GM19023 (cell line): Measurements from ENCODE around the gene MTOR.
"Not testable (repeated sequence)": the region's sequence is repeated elsewhere in the genome, so short reads cannot be mapped to it uniquely, and the experiment has no call there.

ENCODE experiments used
- ATAC-seq: cut with Tn5 transposase; IDR thresholded peaks from one replicate; pipeline ENCODE4 v1.9.1; 2021; ENCODE audit warnings: mild to moderate bottlenecking, moderate library complexity; ENCODE audit not compliant: unreplicated experiment

The MTOR gene

DNA sequence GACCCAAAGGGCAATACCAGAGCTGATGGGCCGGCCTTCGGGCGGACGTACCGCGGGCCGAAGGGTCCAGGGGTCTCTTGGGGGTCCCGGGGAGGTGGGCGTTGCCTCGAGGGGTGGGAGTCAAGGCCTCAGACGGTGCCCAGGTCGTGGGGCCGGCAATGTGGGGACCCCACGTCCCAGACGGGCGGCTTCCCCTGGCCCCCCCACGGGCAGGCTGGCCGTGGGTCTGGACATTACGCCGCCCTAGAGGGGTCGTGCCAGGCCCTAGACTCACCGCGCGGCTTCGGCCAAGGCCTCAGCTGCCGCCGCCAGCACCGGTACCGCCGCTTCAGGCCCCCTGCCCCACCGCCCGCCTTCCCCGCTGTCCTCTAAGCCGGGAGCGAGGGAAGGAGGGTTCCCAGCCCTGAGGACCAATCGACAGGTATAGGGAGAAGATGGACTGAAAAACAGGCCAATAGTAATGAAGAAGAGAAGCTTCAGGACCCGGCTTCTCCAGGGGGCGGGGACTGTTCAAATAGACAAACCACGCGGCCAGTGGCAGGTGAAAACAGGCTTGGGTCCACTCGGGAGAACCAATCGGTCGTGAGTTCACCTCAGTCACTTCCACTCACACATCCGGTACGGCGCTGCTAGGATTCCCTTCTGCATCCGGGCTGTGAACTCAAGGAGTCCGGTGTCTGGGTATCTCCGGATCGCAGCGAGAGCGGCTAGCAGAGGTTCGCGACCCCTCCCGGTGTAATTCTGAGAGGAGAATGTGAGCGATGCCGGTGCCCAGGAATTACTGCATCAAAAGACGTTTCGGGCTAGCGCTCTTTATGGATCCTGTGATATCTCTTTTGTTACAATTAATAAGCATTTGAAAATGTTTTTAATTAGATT lies at the start of gene MTOR:
Gene MTOR, minus strand, starts transcription at position 381 of the 879 bp plus-strand sequence. CDS start 3,142 bp downstream, outside the sequence.
- peak; percentile 99 for ATAC-seq

- ATAC-seq = no peak
These were observed 47.0 kb upstream of the MTOR start for GRCh38 chr1:11309385-11309784.

GRCh38 chr1:11308699-11309224 lies 46.4 kb upstream of the MTOR start:
- ATAC-seq = no peak

DNA sequence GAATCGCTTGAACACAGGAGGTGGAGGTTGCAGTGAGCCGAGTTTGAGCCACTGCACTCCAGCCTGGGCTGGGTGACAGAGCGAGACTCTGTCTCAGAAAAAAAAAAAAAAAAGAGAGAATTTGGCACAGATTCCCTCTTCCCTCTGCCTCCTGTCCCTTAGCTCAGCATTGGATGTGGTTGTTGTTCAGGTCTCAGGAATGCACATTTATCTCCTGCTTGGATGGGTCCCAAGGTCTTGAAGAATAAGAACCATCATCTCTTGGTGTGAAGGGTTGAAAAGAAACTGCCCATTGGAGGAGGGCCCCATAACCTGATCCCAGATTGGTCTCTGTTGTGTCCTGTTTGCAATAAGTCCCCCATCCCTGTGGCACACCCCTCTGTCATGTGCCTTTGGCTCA lies 45.5 kb upstream of the MTOR start:
- no peak for ATAC-seq

DNA sequence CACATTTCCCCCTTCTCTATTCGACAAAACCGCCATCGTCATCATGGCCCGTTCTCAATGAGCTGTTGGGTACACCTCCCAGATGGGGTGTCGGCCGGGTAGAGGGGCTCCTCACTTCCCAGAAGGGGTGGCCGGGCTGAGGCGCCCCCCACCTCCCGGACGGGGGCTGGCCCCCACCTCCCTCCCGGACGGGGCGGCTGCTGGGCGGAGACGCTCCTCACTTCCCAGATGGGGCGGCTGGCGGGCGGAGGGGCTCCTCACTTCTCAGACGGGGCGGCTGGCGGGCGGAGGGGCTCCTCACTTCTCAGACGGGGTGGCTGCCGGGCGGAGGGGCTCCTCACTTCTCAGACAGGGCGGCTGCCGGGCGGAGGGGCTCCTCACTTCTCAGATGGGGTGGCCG lies 43.2 kb upstream of the MTOR start:
- not testable (repeated sequence) for ATAC-seq

DNA sequence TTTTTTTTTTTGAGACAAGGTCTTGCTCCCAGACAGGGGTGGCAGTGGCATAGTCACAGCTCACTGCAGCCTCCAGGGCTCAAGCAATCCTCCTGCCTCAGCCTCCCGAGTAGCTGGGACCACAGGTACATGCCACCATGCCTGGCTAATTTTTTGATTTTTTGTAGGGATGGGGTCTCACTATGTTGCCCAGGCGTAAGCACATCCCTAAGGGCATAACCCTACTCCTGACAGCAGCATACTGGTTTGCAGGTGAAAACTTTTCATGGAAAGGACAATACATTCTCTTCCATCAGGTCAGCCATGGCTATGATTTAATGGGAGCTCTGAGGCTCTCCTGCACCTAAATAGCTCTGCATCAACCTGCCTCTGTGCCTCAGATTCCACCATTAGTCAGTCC lies 40.0 kb upstream of the MTOR start:
- no peak for ATAC-seq

GRCh38 chr1:11301601-11302000 lies 39.2 kb upstream of the MTOR start:
- ATAC-seq = no peak

DNA sequence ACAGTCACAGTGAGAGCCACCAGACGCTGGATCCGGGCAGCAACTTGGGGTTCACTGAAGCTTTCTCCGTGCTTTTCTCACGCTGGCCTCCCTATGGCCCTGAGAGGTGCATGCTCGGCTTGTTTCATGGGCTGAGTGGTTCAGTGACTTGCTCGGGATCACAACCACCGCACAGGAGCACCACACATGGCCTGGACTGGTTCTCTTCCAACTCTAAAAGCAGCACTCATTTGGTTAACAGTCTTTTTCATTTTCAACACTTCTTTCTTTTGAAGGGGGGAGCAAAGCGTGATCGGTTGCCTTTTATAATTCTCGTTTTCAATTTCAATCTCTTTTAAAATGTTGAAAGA lies 36.8 kb upstream of the MTOR start:
- no peak for ATAC-seq

- ATAC-seq = no peak
These were observed 36.3 kb upstream of the MTOR start for GRCh38 chr1:11298390-11299224.

GRCh38 chr1:11297774-11298173 lies 35.4 kb upstream of the MTOR start:
- not testable (repeated sequence) for ATAC-seq

- ATAC-seq = no peak
These were observed 33.6 kb upstream of the MTOR start for GRCh38 chr1:11295905-11296304.

DNA sequence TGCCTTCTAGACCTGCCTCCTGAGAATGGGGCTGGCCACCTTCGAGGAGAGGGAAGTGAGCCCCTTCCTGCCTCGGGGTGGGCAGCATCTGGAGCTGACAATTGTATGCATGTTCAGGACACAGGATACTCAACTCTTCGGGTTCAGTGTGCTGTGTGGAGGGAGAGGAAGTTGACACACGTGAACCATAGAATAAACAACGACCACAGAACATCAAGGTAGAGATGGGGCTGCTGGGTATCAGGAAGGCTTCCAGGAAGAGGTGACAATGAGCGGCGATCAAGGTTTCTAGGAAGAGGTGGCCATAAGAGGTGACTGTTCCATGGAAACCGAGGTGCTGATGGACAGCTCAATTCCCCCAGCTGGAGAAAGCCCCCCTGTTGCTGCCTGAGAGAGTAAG lies 32.6 kb upstream of the MTOR start:
- ATAC-seq = no peak

GRCh38 chr1:11293856-11294255 lies 31.5 kb upstream of the MTOR start:
- no peak for ATAC-seq

DNA sequence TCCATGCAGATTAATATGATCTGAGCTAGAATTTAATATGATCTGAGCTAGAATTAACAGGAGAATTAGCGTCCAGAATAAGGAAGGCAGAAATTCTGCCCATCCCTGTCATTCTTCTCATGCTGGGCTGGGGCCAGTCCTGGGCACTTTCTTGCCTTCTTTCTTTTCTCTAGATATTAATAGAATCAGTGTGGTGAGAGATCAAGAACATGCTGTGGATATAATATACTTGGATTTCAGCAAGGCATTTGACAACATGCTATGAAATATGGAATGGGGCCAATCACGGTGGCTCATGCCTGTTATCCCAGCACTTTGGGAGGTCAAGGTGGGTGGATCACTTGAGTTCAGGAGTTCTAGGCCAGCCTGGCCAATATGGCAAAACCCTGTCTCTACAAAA lies 28.7 kb upstream of the MTOR start:
- ATAC-seq = no peak

DNA sequence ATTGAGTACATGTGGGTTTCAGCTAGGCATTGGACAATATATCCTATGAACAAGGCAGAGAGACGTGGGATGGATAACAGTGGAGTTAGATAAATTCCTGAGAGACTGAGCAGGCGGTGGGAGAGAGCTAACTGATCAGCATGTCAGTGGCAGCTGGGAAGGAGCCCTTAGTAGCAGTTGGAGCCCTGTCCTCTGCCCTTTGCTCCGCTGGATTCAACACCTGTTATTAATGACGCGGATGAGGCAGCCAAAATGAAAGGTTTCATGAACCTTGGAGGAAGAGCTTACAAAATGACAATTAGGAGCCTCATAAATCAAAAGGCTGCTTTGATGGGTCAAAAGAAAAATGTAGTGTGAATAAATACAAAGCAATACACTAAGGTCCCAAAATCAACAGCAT lies 26.7 kb upstream of the MTOR start:
- ATAC-seq = no peak

GRCh38 chr1:11286735-11287410 lies 24.5 kb upstream of the MTOR start:
- no peak for ATAC-seq

- no peak for ATAC-seq
These were observed 23.8 kb upstream of the MTOR start for GRCh38 chr1:11285883-11286734.

- ATAC-seq = no peak
These were observed 22.4 kb upstream of the MTOR start for GRCh38 chr1:11284784-11285183.

DNA sequence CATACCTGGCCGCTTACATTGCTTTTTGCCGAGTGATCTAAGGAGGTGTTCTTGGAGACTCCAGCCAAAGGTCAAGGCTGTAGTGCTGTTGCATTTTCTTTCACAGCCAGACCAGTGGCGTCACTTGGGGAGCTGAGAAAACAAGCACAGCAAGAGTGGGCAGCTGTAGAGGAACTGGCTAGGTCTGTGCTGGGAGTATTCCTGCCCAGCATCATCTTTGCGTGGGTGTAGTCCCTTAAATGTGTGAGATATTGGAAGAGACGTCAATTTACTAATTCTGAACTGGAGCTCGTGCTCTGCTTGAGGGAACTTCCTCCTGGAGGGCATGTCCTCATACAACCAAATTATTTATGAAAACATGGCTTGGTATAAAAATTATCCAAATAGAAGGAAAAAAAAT lies 20.8 kb upstream of the MTOR start:
- no peak for ATAC-seq
